Thymus (tissue), 11 donors: Measurements from ENCODE around the gene TRAPPC2. TPM values are rescaled to one million over a fixed set of nuclear protein-coding genes. Genes with fewer than 3 reads are reported as not detected.

Source experiments
- DNase-seq, 9 donors: peaks; one replicate each; pipeline ENCODE4 v3.0.0-alpha.2; 2013; ENCODE audit warnings: low spot score in 9 of 9, low read depth in 6 of 9, missing footprints in 1 of 9
- H3K27ac ChIP-seq, 2 donors: one replicate each; pipeline ENCODE4 v1.5.1; 2013; ENCODE audit warnings: control low read depth in 1 of 2, low read depth in 1 of 2, low read length in 1 of 2, mild to moderate bottlenecking in 1 of 2, moderate library complexity in 1 of 2
- H3K27me3 ChIP-seq, 2 donors: one replicate each; pipeline ENCODE4 v1.5.1; 2013; ENCODE audit warnings: low read length in 1 of 2; ENCODE audit not compliant: control insufficient read depth in 2 of 2, insufficient read depth in 1 of 2
- H3K36me3 ChIP-seq, 2 donors: one replicate each; pipeline ENCODE4 v1.5.1; 2013; ENCODE audit warnings: low read length in 1 of 2, mild to moderate bottlenecking in 1 of 2, moderate library complexity in 1 of 2; ENCODE audit not compliant: control insufficient read depth in 2 of 2, insufficient read depth in 2 of 2
- H3K4me1 ChIP-seq, 2 donors: one replicate each; pipeline ENCODE4 v1.5.1; 2013; ENCODE audit warnings: low read length in 2 of 2; ENCODE audit not compliant: control insufficient read depth in 2 of 2, insufficient read depth in 2 of 2
- H3K4me3 ChIP-seq, 2 donors: one replicate each; pipeline ENCODE4 v1.5.1; 2013; ENCODE audit warnings: low read length in 2 of 2, control low read depth in 1 of 2, mild to moderate bottlenecking in 1 of 2
- H3K9me3 ChIP-seq, 2 donors: one replicate each; pipeline ENCODE4 v1.5.1; 2013; ENCODE audit warnings: low read length in 1 of 2, mild to moderate bottlenecking in 1 of 2; ENCODE audit not compliant: control insufficient read depth in 2 of 2, insufficient read depth in 1 of 2
- WGBS: extraction: QIAGEN DNeasy Blood & Tissue Kit; methylation state at CpG from one replicate; pipeline ENCODE4 v1.1.7; 2013; 5-methylcytosine and 5-hydroxymethylcytosine counted together
- polyA plus RNA-seq: library from polyadenylated mRNA; stranded (reverse); fragments of 200-250 nt; gene quantifications from one replicate; pipeline ENCODE4 v1.2.3, GENCODE V29; 2013
- total RNA-seq: library from RNA; stranded (reverse); fragments of 120-200 nt; gene quantifications from one replicate; pipeline ENCODE4 v1.2.4, GENCODE V29; 2013
- donor health status: healthy.

Gene TRAPPC2
- total and polyA plus RNA-seq, 2 donors, result 15.2 to 21.0 TPM

DNA sequence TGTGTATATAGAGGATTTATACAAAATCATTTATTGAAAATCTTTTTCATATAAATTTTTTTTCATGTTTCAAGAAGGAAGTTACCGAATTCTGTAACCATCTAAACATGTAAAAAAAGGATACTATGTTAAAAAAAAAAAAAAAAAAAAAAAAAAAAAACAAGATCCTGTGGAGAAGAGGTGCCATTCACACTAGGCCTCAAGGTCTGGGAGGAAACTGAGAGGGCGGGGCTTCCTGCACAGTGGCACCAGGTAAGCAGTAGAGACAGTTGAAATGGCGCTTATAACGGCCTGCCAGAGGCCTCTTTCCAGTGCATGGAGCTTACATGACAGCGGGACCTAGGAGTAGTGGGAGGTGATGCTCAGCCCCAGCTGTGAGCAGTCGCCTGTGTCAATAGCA, 17.5 kb downstream of the TRAPPC2 start:
- Histone ChIP-seq H3K4me1 (no peaks in the 10 kb centered on the region), H3K27me3 (no peaks in the 10 kb centered on the region), H3K4me3 (no peak overlapping the region), H3K27ac (no peak overlapping the region), H3K36me3 (peaks cover 8 to 34% of the 10 kb centered on the region in 2 donors), H3K9me3 (no peaks in the 10 kb centered on the region)
- DNase-seq, result no peak
- 93% methylated on average over 6 of the region's 6 CpGs for WGBS

GRCh38 chrX:13716455-13716854, 18.0 kb downstream of the TRAPPC2 start:
- Histone ChIP-seq H3K4me3 (no peak overlapping the region), H3K4me1 (no peaks in the 10 kb centered on the region), H3K27ac (no peak overlapping the region), H3K27me3 (no peaks in the 10 kb centered on the region), H3K36me3 (peaks cover 10 to 38% of the 10 kb centered on the region in 2 donors), H3K9me3 (no peaks in the 10 kb centered on the region)
- 97% methylated on average over 9 of the region's 9 CpGs for WGBS
- no peak for DNase-seq

- no peaks in the 10 kb centered on the region for H3K9me3 ChIP-seq
- H3K4me3 ChIP-seq, result no peak overlapping the region
- WGBS, result over 99% methylated on average over 4 of the region's 4 CpGs
- H3K36me3 ChIP-seq, result peaks cover 5 to 28% of the 10 kb centered on the region in 2 donors
- no peak for DNase-seq
- H3K27me3 ChIP-seq, result no peaks in the 10 kb centered on the region
- H3K4me1 ChIP-seq, result no peaks in the 10 kb centered on the region
- no peak overlapping the region for H3K27ac ChIP-seq
Measured at GRCh38 chrX:13711141-13711540, 23.3 kb downstream of the TRAPPC2 start.

GRCh38 chrX:13703589-13703988, 30.8 kb downstream of the TRAPPC2 start:
- Histone ChIP-seq H3K4me1 (no peaks in the 10 kb centered on the region), H3K4me3 (no peak overlapping the region), H3K36me3 (no peaks in the 10 kb centered on the region), H3K9me3 (no peaks in the 10 kb centered on the region), H3K27ac (no peak overlapping the region), H3K27me3 (peaks cover 0 to 2% of the 10 kb centered on the region in 2 donors)
- no peak for DNase-seq
- WGBS, result 94% methylated on average over 3 of the region's 3 CpGs

GRCh38 chrX:13703135-13703534, 31.3 kb downstream of the TRAPPC2 start:
- no peaks in the 10 kb centered on the region for H3K4me1 ChIP-seq
- H3K27ac ChIP-seq, result no peak overlapping the region
- no peaks in the 10 kb centered on the region for H3K9me3 ChIP-seq
- 98% methylated on average over 3 of the region's 3 CpGs for WGBS
- no peaks in the 10 kb centered on the region for H3K36me3 ChIP-seq
- DNase-seq, result no peak
- H3K27me3 ChIP-seq, result peaks cover 0 to 2% of the 10 kb centered on the region in 2 donors
- H3K4me3 ChIP-seq, result no peak overlapping the region

DNA sequence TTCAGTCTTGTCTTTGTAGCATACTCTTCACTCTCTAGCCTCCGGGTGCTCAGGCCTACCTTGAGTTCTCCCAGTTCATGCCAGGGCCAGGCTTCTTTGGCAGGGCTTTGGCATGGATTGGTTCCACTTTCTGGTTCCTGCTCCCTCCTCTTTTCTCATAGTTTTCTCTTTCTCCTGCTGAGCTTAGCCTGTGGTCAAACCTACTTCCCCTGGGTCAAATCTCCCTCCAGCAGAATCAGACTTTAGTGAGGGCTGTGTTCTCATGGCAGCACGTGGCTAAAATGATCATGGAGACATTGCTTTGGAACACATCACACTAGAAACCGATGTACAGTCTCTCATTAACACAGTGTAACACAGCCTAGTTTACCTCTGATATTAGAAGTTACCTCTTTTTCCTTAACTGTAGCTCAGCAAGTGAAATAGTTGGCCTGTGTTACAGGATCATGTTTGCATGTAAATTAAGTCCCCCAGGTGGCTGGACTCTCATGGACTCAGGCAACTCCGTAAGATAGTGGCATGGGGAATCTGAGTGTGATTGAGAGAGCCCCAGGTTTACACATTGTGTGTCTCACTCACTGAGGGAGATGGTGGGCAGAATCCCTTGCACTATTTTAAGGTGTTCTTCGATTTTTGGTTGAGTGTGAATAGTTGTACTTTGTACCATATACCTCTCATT, 32.2 kb downstream of the TRAPPC2 start:
- Histone ChIP-seq H3K4me3 (no peak overlapping the region), H3K27me3 (peaks cover 0 to 2% of the 10 kb centered on the region in 2 donors), H3K4me1 (no peaks in the 10 kb centered on the region), H3K9me3 (no peaks in the 10 kb centered on the region), H3K27ac (no peak overlapping the region), H3K36me3 (no peaks in the 10 kb centered on the region)
- no peak for DNase-seq
- 86% methylated on average over 5 of the region's 5 CpGs for WGBS

GRCh38 chrX:13700380-13700779, 34.0 kb downstream of the TRAPPC2 start:
- no peaks in the 10 kb centered on the region for H3K9me3 ChIP-seq
- no peaks in the 10 kb centered on the region for H3K4me1 ChIP-seq
- H3K36me3 ChIP-seq, result no peaks in the 10 kb centered on the region
- no peak overlapping the region for H3K27ac ChIP-seq
- peaks cover 0 to 2% of the 10 kb centered on the region in 2 donors for H3K27me3 ChIP-seq
- no peak overlapping the region for H3K4me3 ChIP-seq
- 91% methylated on average over 4 of the region's 4 CpGs for WGBS
- no peak for DNase-seq

GRCh38 chrX:13699183-13699826, 35.1 kb downstream of the TRAPPC2 start:
- Histone ChIP-seq H3K4me1 (peaks cover 0 to 3% of the 10 kb centered on the region in 2 donors), H3K36me3 (no peaks in the 10 kb centered on the region), H3K9me3 (no peaks in the 10 kb centered on the region), H3K4me3 (no peak overlapping the region), H3K27me3 (peaks cover 0 to 7% of the 10 kb centered on the region in 2 donors), H3K27ac (no peak overlapping the region)
- no peak for DNase-seq
- 96% methylated on average over 7 of the region's 7 CpGs for WGBS

DNA sequence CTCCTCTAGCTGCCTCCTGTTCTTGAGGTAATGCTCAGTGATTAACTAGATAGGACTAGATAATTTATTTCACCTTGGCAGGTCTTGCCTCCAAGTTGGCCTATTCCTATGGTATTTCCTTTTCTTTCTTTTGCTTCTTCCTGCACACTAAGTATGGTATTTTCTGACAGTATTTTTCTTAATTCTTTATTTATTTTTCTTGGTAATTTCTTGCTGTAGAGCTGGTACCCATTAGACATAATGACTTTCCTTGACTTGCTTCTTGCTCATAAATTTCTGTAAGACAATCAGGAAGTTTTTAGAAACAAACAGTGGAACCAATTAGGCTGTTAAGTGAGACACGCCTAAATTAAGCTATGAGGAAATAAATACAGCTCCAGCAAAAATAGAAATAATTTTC, 36.0 kb downstream of the TRAPPC2 start:
- Histone ChIP-seq H3K4me3 (no peak overlapping the region), H3K9me3 (no peaks in the 10 kb centered on the region), H3K4me1 (peaks cover 0 to 3% of the 10 kb centered on the region in 2 donors), H3K27ac (no peak overlapping the region), H3K36me3 (no peaks in the 10 kb centered on the region), H3K27me3 (peaks cover 0 to 7% of the 10 kb centered on the region in 2 donors)
- WGBS, result 91% methylated on average over 1 of the region's 1 CpG
- no peak for DNase-seq
